Right kidney (tissue), 1 donor: ENCODE measurements around the gene MCC.

Experiments used
- DNase-seq: peaks from one replicate; pipeline ENCODE4 v3.0.0-alpha.2; 2016

Gene MCC

GRCh38 chr5:113199122-113199905, 288.9 kb downstream of the MCC start:
- no peak for DNase-seq

DNA sequence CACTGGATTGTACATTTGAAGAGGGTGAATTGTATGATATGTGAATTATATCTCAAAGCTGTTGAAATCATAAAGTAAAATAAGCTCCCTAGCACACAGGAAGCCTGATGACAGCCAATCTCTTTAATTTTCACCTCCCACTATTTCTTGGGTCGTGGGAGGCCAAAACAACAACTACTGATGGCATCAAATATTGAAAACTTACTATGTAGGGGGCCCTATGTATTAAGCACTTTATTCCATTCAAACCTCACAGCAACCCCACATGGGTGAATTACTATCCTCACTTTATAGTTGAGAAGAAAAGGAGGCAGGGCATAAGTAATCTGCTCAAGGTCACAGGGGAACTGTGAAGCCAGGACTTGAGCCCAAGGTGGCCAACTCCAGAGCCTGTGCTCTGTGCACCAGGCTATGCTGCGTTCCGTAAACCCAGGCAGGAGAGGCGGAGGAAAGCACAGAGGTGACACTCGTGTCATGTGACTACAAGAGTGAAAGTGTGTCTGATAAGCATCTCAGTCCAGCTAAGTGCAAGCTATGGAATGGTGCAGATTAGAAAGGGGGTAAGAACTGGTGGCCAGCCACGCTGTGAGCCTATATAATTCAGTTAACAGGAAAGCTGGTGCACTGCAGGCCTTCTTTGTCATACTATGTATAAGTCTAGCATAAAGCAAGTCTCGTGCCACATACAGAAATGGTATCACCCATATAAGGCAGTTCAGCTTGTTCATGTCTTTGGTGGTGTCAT, 290.6 kb downstream of the MCC start:
- no peak for DNase-seq

GRCh38 chr5:113195771-113196170, 292.5 kb downstream of the MCC start:
- no peak for DNase-seq

DNA sequence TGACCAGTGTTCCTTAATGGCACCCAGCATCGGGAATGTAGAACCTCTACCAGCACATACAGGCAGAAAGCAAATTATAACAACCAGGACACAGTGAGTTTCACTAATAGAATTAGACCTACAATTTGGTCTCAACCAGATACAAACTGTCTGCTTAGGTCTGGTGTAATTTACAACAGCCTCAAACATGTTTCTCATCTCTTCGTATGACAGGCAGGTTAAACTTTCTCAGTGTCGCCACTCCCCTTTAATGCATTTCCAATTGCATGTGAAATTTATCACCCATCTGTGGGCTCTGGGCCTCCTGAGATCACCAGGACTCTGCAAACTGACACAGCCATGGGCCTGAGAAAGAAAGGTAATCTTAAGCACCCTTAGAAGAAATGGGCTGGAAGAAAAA, 293.0 kb downstream of the MCC start:
- DNase-seq = no peak

DNA sequence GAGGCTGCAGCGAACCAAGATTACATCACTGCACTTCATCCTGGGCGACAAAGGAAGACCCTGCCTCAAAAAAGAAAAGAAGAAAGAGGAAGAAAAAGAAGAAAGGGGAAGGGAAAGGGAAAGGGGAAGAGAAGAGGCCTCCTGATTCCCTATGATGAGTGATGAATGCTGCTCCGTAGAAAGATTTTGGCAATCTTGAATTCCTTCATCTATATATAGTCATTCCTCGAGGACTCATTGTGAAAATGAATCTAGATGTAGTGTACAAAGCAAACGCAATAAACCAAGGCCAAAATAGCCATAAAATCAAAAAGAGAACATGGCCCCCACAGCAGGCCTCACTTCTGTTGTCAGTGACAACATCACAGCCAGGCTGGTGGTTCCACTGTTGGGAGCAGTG, 293.7 kb downstream of the MCC start:
- no peak for DNase-seq

GRCh38 chr5:113194125-113194524, 294.1 kb downstream of the MCC start:
- no peak for DNase-seq

GRCh38 chr5:113193311-113193978, 294.8 kb downstream of the MCC start:
- DNase-seq = no peak

DNA sequence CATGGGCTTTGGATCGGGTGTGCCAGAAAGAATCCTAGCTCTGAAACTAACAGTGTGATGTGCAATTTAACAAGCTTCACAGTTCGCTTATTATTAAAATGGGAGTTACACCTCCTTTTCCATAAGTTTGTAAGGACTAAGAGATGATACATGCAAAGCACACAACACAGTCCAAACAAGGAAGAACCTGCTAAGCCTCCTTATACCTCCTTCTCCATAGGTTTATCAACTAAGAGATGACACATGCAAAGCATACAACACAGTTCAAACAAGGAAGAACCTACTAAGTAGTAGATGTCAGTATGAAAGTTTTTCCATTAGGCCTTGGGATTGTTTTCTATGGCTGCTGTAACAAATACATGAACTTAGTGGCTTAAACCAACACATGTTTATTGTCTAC, 295.7 kb downstream of the MCC start:
- DNase-seq = no peak

DNA sequence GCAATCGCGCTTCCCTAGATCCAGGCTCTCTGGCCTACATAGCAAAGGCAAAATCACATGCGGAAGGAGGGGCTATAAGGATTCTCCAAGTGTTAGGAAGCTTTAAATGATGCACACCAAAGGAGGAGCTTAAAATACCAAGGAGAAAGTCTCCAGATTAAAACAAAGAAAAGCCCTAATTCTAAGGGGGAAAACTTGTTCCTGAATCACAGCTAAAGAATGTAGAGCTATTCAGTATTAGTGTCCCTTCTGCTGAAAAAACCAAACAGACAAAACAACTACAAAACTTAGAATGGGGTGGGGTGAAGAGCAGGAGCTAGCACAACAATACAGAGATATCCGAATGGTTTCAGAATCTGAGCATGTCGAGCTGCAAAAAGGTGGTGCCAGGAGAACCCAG, 297.9 kb downstream of the MCC start:
- DNase-seq = no peak

DNA sequence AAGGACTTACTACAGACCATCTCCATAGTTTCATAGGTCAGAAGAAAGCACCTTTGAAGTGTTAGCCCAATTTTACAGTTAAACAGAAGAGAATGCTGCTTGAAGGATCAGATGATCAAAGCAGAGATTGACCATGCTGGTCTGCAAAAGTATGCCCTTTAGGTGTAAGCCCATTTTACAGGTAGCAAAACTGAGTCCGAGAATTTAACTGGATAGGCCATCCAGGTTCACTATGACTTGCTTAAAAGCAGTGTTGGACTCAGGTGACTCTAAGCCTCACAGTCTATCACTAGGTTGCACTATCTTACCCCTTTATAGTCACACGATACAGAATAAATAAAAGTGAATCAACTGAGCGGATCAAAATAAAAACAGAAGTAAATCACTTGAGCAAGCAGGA, 299.0 kb downstream of the MCC start:
- DNase-seq = no peak

DNA sequence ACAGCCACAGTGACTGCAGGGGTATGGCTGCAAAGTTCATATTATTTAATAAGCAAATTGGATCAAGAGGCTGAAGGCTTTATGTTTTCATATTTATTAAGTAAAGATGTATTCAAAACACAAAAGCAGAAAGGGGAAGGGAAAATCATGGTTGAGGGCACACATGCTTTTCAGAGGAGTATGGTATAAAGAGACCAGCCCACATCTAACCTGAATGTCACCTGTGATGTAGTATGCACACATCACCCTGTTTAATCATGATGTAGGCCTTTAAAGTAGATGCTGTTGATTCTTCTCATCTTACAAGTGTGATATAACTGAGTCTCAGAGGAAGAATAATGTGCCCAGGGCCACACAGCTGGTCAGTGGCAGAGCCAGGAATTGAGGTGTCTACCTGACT, 299.8 kb downstream of the MCC start:
- no peak for DNase-seq

GRCh38 chr5:113187906-113188305, 300.3 kb downstream of the MCC start:
- no peak for DNase-seq

DNA sequence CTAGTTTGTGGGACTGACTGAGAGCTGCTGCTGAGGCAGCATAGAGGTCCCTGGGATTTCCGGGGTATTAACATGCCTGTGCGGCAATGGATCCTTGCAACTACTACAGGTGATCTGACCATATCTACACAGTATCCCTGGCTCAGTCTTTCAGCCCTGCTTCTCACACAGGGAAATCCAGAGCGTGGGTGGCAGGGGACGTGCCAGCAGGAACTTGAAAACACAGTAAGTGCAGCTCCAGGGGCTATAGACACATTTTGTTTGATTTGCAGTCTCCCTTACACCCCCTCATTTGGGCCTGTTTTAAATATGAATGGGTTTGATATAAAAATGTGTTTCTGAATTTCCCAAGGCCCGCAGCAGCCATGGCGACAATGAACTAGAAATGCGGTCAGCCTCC, 302.2 kb downstream of the MCC start:
- DNase-seq = no peak

- no peak for DNase-seq
Measured at GRCh38 chr5:113183694-113184093, 304.6 kb downstream of the MCC start.

DNA sequence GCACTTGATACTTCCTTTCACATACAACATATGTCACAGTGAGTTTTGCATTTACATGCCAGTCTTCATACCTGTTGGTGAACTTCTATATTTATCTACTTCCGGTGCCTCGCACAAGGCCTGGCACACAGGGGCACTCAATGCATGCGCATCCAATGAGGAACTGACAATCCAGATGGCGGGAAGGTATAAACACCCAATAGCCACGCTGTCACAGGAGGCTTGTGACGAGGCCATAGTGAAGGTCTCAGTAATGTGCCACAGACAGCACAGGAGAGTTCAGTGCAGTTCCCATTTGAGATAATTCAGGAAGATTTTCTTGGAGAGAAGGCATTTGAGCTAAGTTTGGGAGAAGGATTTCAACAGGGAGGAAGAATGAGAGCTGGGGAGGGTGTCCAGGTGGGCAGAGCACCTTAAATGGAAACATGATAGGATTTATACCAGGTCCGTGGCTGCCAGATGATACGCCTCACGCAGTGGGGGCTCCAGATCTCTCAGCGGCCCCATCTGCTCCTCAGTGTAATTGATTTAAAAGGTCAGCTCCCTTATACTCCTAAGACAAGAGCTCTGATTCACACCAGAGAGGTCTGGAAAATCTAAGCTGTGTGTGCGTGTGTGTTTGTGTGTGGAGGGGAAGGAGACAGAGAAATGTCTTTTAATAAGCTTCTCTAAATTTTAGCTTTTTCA, 305.5 kb downstream of the MCC start:
- no peak for DNase-seq

- DNase-seq = no peak
Measured at GRCh38 chr5:113181853-113182490, 306.3 kb downstream of the MCC start.

- no peak for DNase-seq
Measured at GRCh38 chr5:113181409-113181808, 306.8 kb downstream of the MCC start.

DNA sequence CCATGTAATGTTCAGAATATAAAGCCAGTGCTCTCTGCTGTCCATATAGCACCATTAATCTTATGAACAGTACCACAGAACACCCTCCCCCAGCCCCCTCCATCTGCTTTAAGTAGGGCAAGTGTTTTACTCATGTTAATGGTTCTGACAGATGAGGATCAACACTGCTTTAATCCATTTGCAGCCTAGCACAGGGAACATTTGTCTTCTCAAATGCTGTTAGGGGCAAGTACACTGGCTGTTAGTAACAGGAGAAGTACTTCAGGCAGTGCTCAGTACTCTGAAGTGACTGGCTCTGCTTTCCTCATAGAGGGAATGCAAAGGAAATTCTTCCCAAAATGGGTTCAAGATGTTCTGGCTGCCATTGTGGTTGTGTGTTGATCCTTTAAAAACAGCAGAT, 309.1 kb downstream of the MCC start:
- no peak for DNase-seq

DNA sequence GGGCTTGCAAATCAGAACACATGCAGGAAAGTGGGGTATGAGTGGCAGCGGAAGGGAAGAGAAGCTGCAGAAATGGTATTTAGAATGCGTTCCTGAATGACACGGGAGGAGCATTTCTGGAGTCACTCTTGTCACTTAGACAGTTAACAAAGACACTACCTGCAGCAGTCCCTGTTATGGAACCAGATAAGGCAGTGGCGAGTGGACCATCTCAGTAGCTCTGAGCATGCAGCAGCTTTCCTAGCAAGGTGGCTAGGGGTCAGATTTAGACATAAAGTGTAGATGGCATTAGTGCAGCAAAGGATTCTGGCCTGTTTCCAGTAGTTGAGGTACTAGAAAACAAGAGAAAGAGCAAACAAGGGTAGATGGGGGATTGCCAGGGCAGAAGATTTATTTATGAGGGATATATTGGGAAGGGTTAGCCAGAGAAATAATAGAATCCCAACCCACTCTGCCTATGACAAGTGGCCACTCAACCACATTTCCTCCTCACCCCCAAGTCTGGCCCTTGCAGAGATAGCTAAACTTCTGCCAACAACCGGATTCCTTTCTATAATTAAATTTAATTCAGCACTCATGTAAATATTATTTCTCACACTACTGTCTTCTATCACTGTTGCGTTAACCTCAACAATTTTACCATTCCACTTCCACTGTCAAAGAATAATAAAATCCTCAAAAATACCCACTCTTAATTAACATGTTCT, 310.0 kb downstream of the MCC start:
- DNase-seq = no peak

DNA sequence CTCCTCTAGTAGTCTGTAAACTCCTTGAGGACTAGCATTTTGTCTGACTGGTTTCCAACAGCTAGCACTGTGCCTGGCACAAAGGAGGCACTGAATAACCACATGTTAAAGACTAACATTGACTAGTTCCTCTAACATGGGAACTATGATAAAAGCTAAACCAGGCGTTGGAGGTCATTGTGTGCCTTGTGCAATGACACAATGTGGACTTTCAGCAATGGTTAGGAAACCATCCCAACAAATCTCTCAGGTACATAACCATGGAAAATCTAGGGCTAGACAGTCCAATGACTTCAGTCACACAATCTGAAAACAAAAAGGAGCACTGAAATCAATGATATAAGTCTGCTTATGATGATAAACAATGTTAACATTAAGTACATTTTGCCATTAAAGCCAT, 311.0 kb downstream of the MCC start:
- no peak for DNase-seq

GRCh38 chr5:113176734-113177133, 311.5 kb downstream of the MCC start:
- no peak for DNase-seq

GRCh38 chr5:113176196-113176595, 312.1 kb downstream of the MCC start:
- no peak for DNase-seq
